Stimulated activated CD4-positive, alpha-beta T cell treated with anti-CD3 and anti-CD28 coated beads, Interleukin-4, amount 100 ng/mL, for 4 hours (primary cell): Measurements from ENCODE around the gene RIPOR2.
"Not testable (repeated sequence)": the region's sequence is repeated elsewhere in the genome, so short reads cannot be mapped to it uniquely, and the experiment has no call there.

Experiments
- DNase-seq, 2 experiments: peaks; one replicate each; pipeline ENCODE4 v3.0.0-alpha.2; 2020

Gene RIPOR2

GRCh38 chr6:24953726-24954125, 18.0 kb upstream of the RIPOR2 start:
- no peak for DNase-seq

GRCh38 chr6:24951811-24952299, 16.1 kb upstream of the RIPOR2 start:
- DNase-seq = no peak

GRCh38 chr6:24950218-24950941, 14.6 kb upstream of the RIPOR2 start:
- no peak for DNase-seq

GRCh38 chr6:24949020-24949569, 13.3 kb upstream of the RIPOR2 start:
- no peak for DNase-seq

GRCh38 chr6:24948261-24948660, 12.5 kb upstream of the RIPOR2 start:
- DNase-seq = not testable (repeated sequence)

GRCh38 chr6:24947636-24948035, 11.9 kb upstream of the RIPOR2 start:
- DNase-seq = no peak

GRCh38 chr6:24945054-24945453, 9.3 kb upstream of the RIPOR2 start:
- DNase-seq = no peak

- DNase-seq = no peak
These were observed 8.0 kb upstream of the RIPOR2 start for GRCh38 chr6:24943774-24944173.

GRCh38 chr6:24940311-24940917, 4.7 kb upstream of the RIPOR2 start:
- no peak for DNase-seq

- DNase-seq = peak; percentile 22 to 55
These were observed 1.0 kb upstream of the RIPOR2 start for GRCh38 chr6:24936641-24937317.

- peak in 1 of 2 experiments; percentile 30 for DNase-seq
These were observed 1.8 kb downstream of the RIPOR2 start for GRCh38 chr6:24933868-24934401.

GRCh38 chr6:24933266-24933665, 2.5 kb downstream of the RIPOR2 start:
- no peak for DNase-seq

- DNase-seq = no peak
These were observed 2.9 kb downstream of the RIPOR2 start for GRCh38 chr6:24932832-24933231.

GRCh38 chr6:24931718-24932691, 3.8 kb downstream of the RIPOR2 start:
- DNase-seq = no peak

GRCh38 chr6:24931296-24931695, 4.5 kb downstream of the RIPOR2 start:
- DNase-seq = no peak

- no peak for DNase-seq
These were observed 5.3 kb downstream of the RIPOR2 start for GRCh38 chr6:24930431-24930871.

- DNase-seq = no peak
These were observed 6.5 kb downstream of the RIPOR2 start for GRCh38 chr6:24929242-24929641.

GRCh38 chr6:24927985-24928745, 7.6 kb downstream of the RIPOR2 start:
- DNase-seq = no peak

GRCh38 chr6:24927277-24927955, 8.3 kb downstream of the RIPOR2 start:
- no peak for DNase-seq

- DNase-seq = not testable (repeated sequence)
These were observed 9.1 kb downstream of the RIPOR2 start for GRCh38 chr6:24926647-24927046.

GRCh38 chr6:24926192-24926591, 9.6 kb downstream of the RIPOR2 start:
- DNase-seq = no peak
